NCI-H2107 treated with DMSO at 0.1 percent for 48 hours (cell line): ENCODE results near the gene CACNA2D3.

ENCODE experiments used
- DNase-seq: peaks from one replicate; lab custom pipeline; 2025; ENCODE audit not compliant: unreplicated experiment; lab: John Stamatoyannopoulos, UW

CACNA2D3 gene

DNA sequence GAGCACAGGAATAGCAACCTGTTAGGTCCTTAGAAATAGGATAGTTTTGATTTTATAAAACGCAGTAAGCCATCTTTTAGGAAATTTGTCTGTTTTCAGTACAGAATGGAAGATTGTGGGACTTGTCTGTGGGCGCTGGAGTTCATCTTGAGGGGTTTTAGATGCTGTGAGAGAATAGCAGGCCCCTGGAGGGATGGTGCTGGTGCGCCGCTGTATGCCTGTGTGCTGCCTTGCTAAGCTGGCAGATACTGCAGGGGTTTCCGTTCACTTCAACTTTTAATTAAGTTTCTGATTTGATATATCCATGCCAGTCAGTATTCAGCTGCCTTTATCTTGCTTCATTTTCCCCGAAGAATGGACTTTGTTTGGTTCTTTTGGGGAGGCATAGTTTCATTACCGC is 4.2 kb downstream of the CACNA2D3 start:
- no peak for DNase-seq

DNA sequence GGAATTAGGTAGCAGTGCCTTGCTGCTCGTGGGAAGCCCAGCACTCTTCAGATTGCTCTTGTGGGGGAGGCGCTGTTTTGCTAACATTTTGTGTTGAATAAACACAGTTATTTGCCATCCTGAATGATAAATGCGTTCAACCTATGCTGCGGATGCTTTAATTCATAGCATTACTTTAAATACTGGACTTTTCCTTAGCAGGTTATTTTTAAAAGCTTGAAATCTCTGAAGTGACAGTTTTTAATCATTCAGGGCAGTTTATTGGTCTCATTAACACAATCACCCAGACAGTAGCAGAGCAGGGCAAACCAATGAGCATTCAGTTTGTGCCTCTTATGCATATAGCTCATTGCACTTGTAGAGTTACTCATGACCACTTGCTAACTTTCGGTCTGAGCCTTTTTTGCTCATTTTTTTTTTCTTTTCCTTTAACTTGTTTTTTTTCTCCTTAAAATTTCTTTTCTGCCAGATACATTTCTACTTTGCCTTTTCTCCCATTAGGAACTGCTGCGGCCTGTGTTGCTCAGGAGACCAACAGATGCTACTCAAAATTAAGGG is 5.2 kb downstream of the CACNA2D3 start:
- DNase-seq, result no peak

DNA sequence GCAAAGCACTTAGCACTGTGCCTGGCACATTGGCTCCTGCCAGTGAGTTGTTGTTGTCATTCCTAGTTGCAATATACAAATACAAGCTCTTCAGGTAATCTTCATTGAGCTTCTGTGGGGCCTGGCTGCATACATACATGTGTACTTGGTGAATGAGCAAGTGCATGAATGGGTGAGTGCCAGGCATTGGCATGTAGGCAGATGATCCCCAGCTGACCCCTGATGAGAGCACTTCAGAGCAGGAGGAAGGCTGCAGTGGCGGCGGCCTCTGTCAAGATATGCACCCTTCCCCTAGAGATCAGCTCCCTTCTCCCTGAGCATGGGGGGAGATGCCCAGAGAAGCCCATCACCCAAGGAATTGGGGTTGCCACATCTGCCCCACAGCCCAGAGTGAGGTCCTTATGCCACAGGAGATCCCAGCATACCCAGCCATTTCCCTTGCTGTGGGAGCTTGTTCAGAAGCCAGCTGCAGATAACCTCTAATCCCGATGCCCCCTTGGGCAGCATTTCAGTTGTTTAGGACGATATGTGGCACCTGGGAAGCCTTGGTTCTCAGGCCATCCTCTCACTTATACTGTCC is 8.8 kb downstream of the CACNA2D3 start:
- DNase-seq, result no peak

DNA sequence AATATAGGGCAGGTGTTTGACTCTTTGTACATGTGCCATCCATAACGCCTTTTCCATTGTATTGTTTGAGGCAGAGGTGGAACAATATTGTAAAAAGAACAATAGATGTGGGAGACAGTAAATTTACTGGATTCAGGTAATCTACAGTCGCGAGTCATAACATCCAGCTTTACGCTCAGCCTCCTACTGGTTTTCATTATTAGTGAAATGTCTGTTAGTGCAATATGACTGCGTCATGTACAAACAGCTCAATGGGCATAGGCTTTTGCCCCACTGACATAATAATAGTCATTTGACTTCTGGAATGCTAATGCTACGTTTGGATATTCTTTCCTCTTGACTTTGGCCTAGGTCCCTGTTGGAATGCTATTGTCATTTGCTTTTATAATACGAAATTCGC is 9.5 kb downstream of the CACNA2D3 start:
- no peak for DNase-seq

DNA sequence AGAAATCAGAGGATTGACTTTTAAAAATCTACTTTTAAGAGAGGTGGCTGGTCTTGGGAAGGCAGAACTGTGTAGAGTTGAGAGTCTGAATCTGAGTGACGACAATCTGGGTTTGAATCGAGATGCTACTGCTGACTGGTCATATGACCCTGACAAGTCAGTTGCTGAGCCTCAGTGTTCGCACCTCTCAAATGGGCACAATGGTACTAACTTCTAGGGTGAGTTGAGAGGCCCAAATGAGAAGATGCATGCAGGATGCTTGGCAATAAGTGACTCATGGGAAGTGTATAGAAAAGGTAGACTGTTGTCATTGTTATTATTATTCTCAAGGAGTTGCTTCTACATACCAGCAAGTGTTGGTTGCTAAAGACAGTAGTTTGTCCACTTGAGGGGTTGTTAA is 10.3 kb downstream of the CACNA2D3 start:
- DNase-seq, result no peak

DNA sequence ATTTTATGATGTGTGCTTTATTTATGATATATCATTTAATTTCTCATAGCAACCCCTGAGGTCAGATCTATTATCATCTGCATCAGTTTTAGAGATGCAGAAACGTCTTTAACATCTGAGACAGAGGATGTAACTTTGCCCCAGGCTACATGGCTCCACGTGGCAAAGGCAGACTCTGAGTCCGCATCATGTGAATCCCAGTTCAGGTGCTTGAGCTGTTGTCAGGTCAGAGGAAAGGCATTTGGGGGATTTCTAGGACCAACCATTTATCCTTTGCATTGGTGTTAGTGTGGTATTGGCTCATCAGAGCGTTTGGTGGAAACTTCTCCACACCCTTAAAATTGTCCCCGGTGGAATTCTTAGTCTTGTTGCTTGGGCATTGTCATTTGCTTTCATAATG is 10.8 kb downstream of the CACNA2D3 start:
- no peak for DNase-seq

DNA sequence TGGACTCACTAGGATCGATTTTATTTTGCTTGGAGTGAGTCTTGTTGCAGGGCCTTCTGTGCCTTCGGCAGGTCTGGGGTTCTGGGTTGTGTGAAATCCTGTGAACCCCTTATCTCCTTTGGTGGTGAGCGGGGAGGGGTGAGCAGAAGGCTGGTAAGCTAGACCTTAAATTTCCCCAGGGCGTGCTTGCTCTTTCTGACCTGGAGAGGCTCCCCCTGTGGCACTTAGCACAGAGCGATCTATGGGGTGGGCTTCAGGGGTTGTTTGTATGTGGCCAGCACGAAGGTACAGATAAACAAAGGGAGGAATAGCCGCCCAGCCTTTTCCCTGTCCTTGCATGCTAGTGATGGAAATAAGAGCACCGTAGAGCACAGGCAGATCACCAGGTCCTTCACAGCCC is 11.8 kb downstream of the CACNA2D3 start:
- DNase-seq, result no peak

DNA sequence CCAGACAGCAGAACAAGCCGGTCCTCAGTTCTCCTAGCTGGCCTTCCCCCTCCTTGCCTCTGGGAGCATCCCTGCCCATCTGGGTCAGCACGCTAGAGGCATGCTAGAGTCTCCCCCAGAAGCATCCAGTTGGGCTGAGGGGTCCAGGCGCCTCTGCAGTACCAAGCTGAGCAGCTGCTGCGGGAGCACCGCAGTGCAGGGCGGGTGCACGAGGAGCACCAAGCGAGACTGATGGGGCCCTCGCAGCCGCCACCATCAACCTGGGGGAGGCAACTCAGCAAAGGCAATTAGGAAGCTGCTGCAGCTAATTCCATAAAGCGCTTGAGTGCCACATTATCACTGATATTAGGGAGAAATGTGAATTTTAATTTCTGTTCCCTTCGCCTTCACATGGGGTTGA is 12.4 kb downstream of the CACNA2D3 start:
- no peak for DNase-seq

DNA sequence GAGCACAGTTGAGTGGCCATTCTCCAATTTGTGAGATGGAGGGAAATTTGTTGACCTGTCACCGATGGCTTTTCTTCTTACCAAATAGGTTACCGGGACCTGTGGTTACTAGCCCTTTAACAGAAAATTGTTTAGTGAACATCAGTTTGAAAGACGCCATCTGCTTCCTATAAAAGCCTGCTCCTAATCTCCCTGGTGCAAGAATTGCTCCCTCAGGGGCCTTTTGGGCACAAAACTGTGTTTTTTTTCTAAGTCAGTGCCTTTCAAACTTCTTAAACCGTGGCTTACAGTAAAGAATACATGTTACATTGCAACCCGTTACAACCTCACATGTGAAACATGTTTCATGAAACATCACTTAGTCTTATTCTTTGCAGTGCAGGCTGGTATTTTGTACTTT is 15.0 kb downstream of the CACNA2D3 start:
- no peak for DNase-seq

DNA sequence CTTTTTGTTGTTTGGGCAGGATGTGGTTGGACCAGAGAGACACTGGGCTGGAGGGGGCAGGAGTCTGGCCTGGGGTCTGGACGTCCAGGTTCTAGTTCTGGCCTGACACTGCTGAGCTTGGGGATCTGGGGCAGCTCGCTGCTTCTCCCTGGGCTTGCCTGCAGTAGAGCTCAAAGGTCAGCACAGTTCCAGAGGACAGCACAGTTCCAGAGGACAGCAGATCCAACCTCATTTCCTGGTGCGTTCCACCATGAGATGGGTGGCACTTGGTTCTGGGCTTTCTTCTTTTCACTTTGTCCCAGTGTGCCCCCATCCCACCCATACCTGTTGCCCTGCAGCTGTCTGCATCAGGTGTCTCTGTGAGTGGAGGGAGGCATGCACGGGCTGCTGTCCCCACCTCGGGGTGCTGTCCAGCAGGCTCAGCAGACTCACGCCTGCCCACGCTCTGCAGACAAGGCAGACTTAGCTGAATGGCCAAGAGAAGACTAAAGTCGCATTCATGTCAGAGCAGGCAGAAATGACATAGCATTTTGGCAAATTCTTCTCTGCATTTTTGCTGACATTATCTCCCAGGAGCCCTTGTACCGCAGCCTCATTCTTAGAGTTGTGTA is 16.7 kb downstream of the CACNA2D3 start:
- no peak for DNase-seq

DNA sequence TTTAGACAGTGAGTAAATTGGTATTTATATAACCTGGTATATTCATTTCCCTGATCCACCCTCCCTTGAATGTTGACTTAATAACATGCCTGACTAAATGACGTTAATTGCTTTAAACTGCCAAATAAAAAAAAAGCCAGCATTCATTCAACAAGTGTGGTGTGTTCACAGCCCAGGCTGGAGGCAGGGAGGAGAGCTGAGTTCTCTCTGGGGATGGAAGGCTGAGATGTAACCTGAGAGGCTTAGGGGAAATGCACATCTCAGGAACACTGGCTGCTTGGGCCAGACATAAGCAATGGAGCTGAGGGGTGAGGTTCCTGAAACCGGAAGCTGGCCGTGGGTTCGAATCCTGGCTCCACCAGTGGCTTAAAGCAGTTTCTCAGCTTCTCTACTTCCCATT is 17.3 kb downstream of the CACNA2D3 start:
- DNase-seq, result no peak

DNA sequence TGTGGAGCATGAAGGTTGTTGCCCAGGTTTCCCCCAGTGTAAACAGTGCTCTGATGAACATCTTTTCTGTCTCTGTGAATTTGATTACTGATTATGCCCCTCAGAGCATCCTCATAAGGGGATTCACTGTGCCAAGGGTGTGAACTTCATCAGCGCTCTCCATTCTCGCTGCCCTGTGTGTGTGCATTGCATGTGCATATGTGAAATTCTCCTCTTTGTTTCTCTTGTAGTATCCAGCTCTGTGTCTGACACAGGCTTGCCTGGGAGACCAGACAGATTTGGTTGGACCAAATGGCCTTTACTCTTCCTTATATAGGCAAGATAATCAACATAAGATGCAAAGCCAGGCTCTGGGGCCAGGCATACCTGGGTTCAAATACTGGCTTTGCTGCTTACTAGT is 21.9 kb downstream of the CACNA2D3 start:
- DNase-seq, result no peak

DNA sequence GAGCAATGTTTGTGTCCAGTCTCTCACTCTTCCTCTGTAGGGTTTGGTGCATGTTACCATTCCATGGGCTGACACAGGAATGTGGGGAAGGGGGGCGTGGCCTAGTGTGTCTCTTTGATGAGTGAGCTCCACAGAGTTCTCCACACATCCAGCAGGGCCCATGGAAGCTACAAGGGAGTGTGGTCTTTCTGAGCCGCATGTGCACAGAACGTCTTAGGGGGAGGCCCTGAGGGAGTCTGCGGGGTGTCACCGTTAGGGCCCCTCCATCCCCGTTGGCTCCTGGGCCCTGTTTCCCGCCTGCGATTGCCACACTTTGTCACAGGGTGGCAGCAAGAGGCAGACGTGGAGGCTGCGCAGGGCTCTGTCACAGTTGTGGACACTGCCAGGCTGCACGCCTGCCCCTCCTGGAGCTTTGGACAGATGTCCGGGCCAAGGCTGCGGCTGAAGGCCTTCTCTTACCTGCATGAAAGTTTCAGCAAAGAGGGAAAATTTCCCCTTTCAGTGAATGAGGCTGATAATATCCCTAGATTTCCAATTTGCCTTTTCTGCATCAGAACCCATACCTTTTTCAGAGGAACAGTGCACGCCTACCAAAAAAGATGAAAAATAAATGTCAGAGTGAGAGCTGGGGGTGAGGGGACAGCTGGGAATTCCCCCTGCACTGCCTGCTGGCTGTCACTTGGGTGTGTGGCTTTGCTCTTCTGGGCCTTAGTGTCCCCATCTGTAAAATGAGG is 24.3 kb downstream of the CACNA2D3 start:
- DNase-seq, result no peak

DNA sequence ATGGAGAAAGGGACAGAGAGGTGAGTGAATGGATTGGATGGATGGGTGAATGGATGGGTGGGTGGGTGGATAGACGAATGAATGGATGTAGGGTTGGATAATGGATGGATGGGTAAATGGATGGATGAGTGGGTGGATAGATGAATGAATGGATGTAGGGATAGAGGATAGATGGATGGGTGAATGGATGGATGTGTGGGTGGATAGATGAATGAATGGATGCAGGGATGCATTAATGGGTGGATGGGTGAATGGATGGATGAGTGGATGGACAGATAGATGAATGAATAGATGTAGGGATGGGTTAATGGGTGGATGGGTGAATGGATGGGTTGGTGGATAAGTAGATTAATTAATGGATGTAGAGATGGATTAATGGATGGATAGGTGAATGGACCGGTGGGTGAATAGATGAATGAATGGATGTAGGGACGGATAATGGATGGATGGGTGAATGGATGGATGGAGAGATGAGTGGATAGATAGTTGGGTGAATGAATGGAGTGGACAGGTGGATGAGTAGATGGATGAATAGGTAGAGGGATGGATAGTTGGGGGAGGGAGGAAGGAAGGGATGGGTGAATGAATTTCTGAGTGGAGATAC is 28.6 kb downstream of the CACNA2D3 start:
- no peak for DNase-seq

DNA sequence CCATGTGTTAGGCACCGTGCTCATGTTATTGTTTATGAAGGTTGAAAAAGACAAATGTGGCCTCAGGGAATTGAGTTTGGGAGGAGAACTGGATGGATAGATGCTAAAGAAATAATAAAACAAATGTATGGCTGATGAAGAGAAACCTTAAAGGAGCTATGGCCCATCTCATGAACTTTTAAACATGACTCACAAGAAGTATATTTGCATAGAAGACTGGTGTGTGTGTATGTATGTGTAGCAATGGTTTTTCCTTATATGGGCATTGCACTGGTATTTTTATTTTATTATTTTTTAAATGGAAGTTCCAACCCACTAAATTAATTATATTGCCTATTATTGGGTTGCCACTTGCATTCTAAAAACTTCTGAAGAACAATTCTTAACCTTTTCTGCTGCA is 31.1 kb downstream of the CACNA2D3 start:
- DNase-seq, result no peak

DNA sequence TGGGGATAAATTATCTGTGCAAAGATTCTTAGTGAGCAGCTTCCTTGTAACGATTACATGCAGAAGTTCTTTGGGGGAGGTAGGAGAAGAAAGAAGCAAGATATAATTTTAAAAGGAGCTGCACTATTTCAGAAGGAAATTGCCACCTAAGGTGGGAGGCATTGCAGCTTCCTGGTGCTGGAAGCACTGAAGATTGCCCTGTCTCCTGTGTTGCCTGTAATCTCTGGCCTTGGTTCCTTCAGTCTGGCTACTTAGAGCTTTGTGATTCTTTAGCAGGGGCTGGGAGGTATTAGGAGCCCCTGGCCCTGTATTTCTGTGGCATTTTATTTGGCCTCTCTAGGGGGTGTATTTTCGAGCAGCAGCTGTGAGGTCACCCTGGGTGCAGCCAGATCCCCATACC is 35.5 kb downstream of the CACNA2D3 start:
- no peak for DNase-seq

DNA sequence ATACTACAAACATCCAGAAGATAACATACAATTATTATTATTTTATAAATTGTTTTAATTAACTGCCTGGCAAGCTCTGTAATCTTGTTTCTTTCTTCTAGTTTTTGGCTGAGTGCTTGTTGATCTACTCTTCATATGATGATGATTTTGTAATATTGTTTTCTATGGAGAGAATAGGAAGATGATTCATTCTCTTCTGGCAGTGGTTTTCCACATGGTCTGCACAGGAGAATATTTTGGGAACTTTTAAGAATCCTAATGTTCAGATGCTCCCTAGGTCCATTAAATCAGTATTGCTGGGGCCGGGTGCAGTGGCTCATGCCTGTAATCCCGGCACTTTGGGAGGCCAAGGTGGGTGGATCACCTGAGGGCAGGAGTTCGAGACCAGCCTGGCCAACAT is 37.6 kb downstream of the CACNA2D3 start:
- no peak for DNase-seq

DNA sequence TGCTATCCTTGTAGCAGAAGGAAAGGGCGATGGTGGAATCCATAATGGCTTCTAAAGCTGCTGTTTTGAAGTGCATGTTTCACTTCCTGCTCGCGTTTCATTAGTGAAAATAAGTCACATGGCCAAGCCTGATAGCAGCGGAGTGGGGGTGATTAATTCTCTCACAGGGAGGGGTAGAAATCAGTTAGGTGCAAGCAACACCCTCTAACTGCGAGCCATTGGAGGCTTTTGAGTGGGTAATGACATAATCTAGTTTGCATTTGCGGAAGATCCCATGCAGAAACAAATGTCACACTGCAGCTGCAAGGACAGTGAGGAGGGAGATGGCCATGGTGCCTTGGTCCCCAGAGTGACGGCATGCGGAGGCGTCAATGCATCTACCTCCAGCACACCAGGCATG is 41.1 kb downstream of the CACNA2D3 start:
- no peak for DNase-seq

DNA sequence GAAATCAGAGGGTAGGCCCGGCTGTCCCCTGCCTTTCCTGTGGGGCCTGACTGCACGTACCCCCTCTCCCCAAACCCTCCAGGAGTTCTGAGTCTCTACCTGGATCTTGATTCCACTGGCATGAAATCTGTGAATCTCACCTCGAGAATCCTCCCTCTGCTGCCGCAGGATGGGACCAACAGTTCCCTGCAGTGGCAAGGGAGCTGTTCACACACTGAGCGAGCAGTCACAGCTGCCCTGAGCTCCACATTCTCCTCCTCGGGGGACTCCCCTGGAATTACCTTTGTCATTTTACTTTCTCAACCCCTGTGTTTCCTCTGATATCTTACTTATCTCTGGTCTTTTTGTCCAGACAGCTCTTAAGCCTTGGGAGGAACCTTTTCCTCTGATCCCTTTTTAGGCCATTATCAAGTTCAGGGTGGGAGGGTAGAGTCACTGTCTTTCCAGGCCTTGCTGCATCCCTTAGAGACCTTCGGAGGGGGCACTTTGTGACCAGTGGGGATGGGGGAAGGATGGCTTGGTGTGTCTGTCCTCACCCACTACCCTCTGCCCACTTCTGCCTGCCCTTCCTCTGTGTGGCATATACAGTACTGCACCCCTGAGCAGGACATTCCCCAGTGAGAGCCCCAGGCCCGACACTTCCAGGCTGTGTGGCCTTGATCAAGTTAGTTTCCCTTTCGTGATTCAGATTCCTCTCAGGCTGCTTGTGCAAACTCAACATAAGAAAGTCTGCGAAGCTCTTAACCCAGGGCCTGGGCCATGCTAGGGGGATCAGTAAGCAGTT is 42.0 kb downstream of the CACNA2D3 start:
- DNase-seq, result no peak

DNA sequence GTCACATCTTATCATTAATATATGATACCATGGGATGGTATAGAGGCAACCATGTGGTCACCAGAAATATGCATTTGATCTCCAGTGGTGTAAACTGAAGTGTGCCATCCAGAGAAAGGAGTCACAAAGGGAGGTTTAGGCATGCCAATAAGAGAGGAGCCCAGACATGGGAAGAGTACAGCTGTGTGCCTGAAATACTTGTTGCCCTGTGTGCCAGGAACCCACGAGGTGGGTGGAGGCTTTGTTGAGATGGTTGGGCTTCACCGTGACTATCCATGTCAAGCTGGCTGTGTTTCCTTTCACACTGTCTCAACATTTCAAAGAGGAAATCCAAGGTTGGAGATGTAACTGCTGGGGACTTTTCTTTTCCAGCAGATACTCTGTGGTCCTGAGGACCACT is 43.5 kb downstream of the CACNA2D3 start:
- no peak for DNase-seq

DNA sequence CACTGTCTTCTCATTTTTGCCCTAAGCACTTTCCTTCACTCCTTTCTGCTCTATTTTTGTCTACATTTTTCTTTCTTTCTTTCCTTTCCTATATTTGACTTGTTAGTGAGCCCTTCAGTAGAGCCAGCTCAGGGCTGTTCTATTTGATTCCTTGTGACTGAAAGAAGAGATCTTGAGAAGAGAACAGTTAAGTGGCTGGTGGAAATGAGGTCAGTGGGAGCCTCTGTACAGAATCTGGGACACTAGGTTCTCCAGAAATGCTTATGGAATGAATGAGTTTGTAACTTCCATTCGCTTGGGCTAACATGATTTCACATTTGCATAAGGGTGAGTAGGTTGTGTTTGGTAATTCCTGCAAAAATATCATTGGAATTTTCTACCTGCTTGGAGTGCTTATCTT is 45.6 kb downstream of the CACNA2D3 start:
- DNase-seq, result no peak
